HG03521 (cell line): ENCODE measurements around the gene SMIM7.

Experiments used
- ATAC-seq: cut with Tn5 transposase; IDR thresholded peaks from one replicate; pipeline ENCODE4 v1.9.1; 2021; ENCODE audit warnings: mild to moderate bottlenecking, moderate library complexity; ENCODE audit not compliant: unreplicated experiment

The SMIM7 gene

GRCh38 chr19:16599655-16600346 is 60.1 kb downstream of the SMIM7 start:
- ATAC-seq, result no peak

- ATAC-seq, result no peak
These were observed 61.1 kb downstream of the SMIM7 start for GRCh38 chr19:16598848-16599247.

GRCh38 chr19:16596399-16596798 is 63.5 kb downstream of the SMIM7 start:
- ATAC-seq, result no peak
